ENCODE measurements around the gene PPP1R14C.

DNA sequence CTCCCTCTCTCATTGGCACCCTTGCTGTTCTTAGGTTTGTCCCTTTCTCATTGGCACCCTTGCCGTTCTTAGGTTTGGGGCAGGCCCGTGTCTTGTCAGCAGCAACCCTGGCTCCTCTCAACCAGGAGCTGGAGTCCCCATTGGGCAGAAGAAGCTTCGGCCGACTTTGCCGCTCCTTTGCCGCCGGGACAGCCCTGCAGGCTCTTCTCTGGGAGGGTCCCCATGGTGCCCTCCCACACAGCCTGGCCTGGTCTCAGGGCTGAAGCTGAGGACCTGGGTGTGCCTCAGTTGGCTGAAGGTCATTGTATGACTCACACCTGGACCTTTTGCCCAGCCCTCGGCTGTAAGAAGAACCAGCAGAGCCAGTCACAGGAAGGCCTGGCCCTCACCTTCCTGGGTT is 59.6 kb downstream of the PPP1R14C start:
- TF ChIP-seq, protein P1, sequence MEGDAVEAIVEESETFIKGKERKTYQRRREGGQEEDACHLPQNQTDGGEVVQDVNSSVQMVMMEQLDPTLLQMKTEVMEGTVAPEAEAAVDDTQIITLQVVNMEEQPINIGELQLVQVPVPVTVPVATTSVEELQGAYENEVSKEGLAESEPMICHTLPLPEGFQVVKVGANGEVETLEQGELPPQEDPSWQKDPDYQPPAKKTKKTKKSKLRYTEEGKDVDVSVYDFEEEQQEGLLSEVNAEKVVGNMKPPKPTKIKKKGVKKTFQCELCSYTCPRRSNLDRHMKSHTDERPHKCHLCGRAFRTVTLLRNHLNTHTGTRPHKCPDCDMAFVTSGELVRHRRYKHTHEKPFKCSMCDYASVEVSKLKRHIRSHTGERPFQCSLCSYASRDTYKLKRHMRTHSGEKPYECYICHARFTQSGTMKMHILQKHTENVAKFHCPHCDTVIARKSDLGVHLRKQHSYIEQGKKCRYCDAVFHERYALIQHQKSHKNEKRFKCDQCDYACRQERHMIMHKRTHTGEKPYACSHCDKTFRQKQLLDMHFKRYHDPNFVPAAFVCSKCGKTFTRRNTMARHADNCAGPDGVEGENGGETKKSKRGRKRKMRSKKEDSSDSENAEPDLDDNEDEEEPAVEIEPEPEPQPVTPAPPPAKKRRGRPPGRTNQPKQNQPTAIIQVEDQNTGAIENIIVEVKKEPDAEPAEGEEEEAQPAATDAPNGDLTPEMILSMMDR (conservative IDR thresholded peaks at IDR 0.05; ENCODE audit: low read depth in 2 of 2), result no peak
- no peak for TF ChIP-seq EZH2phosphoT487 (IDR thresholded peaks at IDR 0.05; ENCODE audit: unreplicated experiment)
- no peak for TF ChIP-seq CREB1 (CRISPR knock-in tag; IDR thresholded peaks at IDR 0.05; ENCODE audit: low read depth)
